ENCODE data around the gene SLC16A13. TPM values are rescaled to one million over a fixed set of nuclear protein-coding genes. Genes with fewer than 3 reads are reported as not detected.

Gene SLC16A13
- total and polyA plus RNA-seq, 2 of the 4 experiments (the other 2 are of a cell fraction), result 0.18 to 2.3 TPM

GRCh38 chr17:7047566-7047965, 11.8 kb downstream of the SLC16A13 start:
- intact Hi-C loops (cut with micrococcal nuclease), result loop anchor here (10.0 kb wide), 1 partner anchor 517 kb away; the partner anchor contains the start of gene SENP3
- no peaks in the 10 kb centered on the region for H3K9me3 ChIP-seq (ENCODE audit: control insufficient read depth, insufficient read depth, low read length)
- no peak overlapping the region for H3K4me2 ChIP-seq (ENCODE audit: low read depth, low read length)
- no peak for ATAC-seq (ENCODE audit: low read depth)
- BruUV-seq (replicated peaks), result no TSS peak
- no peak overlapping the region for H2BK120ac ChIP-seq (ENCODE audit: low read depth, low read length)
- no peak overlapping the region for H3K4ac ChIP-seq (ENCODE audit: low read depth, low read length)
- no peaks in the 10 kb centered on the region for H3K79me1 ChIP-seq (ENCODE audit: low read depth in 1 of 2, low read length in 2 of 2)
- no peak overlapping the region for H2AFZ ChIP-seq (replicated peaks; ENCODE audit: low read length, poor library complexity)
- ChIA-PET POLR2A (ENCODE audit: unreplicated experiment) (interaction anchor here (0.7 kb wide), 1 partner anchor 266 kb away, joined by 4 read pairs; no protein-coding TSS in a partner anchor), CTCF (interaction anchor here (1.8 kb wide), 1 partner anchor 86 kb away, joined by 4 read pairs; no protein-coding TSS in a partner anchor)
- no peak overlapping the region for H4K91ac ChIP-seq (ENCODE audit: insufficient read depth, low read depth, low read length)
- no peak overlapping the region for H2AK5ac ChIP-seq (ENCODE audit: low read depth, low read length)
- H3K4me3 ChIP-seq (ENCODE audit: insufficient read depth, low read depth, low read length), result no peak overlapping the region
- H2BK15ac ChIP-seq (ENCODE audit: low read depth, low read length), result no peak overlapping the region
- H4K20me1 ChIP-seq (ENCODE audit: insufficient read depth, low read length), result no peaks in the 10 kb centered on the region
- peaks cover 6% of the 10 kb centered on the region for H3K4me1 ChIP-seq (ENCODE audit: control insufficient read depth, insufficient read depth, low read length)
- no peak overlapping the region for H3K23ac ChIP-seq (ENCODE audit: low read depth, low read length)
- no peak overlapping the region for H3K14ac ChIP-seq (replicated peaks; ENCODE audit: low read depth, low read length)
- TF ChIP-seq MAZ (IDR thresholded peaks at IDR 0.05; ENCODE audit: borderline replicate concordance, low read depth, low read length), result no peak
- TF ChIP-seq CEBPB (IDR thresholded peaks at IDR 0.05; ENCODE audit: low read depth, low read length), result no peak
- no peak for TF ChIP-seq RFX5 (IDR thresholded peaks at IDR 0.05; ENCODE audit: low read depth, low read length)
- TF ChIP-seq CHD1 (IDR thresholded peaks at IDR 0.05; ENCODE audit: low read depth, low read length), result no peak
- no peak for TF ChIP-seq MAFK (IDR thresholded peaks at IDR 0.05; ENCODE audit: low read depth, low read length)
- no peak for TF ChIP-seq CTCF (conservative IDR thresholded peaks at IDR 0.05; ENCODE audit: low read depth, low read length)
- no peak for TF ChIP-seq NFE2L2 (IDR thresholded peaks at IDR 0.05; ENCODE audit: low read depth, low read length)
- no peak for TF ChIP-seq BHLHE40 (IDR thresholded peaks at IDR 0.05; ENCODE audit: low read depth, low read length)
- no peak for TF ChIP-seq SMC3 (IDR thresholded peaks at IDR 0.05; ENCODE audit: low read depth, low read length)
- no peak for TF ChIP-seq ELK1 (IDR thresholded peaks at IDR 0.05; ENCODE audit: borderline replicate concordance, low read depth, low read length)
- TF ChIP-seq FOS (IDR thresholded peaks at IDR 0.05; ENCODE audit: low read depth, low read length), result no peak
- no peak for TF ChIP-seq RAD21 (IDR thresholded peaks at IDR 0.05; ENCODE audit: low read length)
- TF ChIP-seq POLR2A (IDR thresholded peaks at IDR 0.05; ENCODE audit: low read depth, low read length), result no peak
- H2BK5ac ChIP-seq (ENCODE audit: low read depth, low read length, poor library complexity, severe bottlenecking), result no peak overlapping the region
- no CpG with 5 or more reads among the region's 6 CpGs for WGBS, 2 experiments (ENCODE audit: extremely low coverage in 2 of 2, insufficient read length in 1 of 2)
- H3K36me3 ChIP-seq (ENCODE audit: control insufficient read depth, insufficient read depth, low read length), result no peaks in the 10 kb centered on the region
- H4K8ac ChIP-seq (ENCODE audit: low read depth in 2 of 2, low read length in 2 of 2), result no peak overlapping the region
- no peak overlapping the region for H3K56ac ChIP-seq (ENCODE audit: extremely low read depth, insufficient read depth, low read length)
- no peak for DNase-seq
- H3K9me1 ChIP-seq (ENCODE audit: insufficient read depth, low read length), result no peaks in the 10 kb centered on the region
- no peak overlapping the region for H2BK20ac ChIP-seq (ENCODE audit: low read depth, low read length)
- no peak overlapping the region for H2AK9ac ChIP-seq (replicated peaks; ENCODE audit: low read depth, low read length, poor library complexity)
- dilution Hi-C loops (cut with HindIII; ENCODE audit: low sequenced_read_pairs, unreplicated experiment), result no loop called here
- no peak overlapping the region for H4K5ac ChIP-seq (ENCODE audit: low read depth, low read length)
- no peak overlapping the region for H3K27ac ChIP-seq (ENCODE audit: insufficient read depth, low read length)
- H3K27me3 ChIP-seq (ENCODE audit: control insufficient read depth, insufficient read depth, low read length), result peaks cover 24% of the 10 kb centered on the region
- no peak overlapping the region for H3K18ac ChIP-seq (ENCODE audit: low read depth, low read length)
- in situ Hi-C loops (cut with MboI; ENCODE audit: low sequenced_read_pairs), result loop anchor here (10.0 kb wide), 1 partner anchor 257 kb away; the partner anchor contains the start of gene EIF5A
- H3K9ac ChIP-seq (ENCODE audit: low read depth, low read length), result no peak overlapping the region
